GM21576 (cell line): Measurements from ENCODE around the gene ALDH3A2.
"Not testable (repeated sequence)": the region's sequence is repeated elsewhere in the genome, so short reads cannot be mapped to it uniquely, and the experiment has no call there.

Experiments used
- ATAC-seq: cut with Tn5 transposase; IDR thresholded peaks from one replicate; pipeline ENCODE4 v1.9.1; 2021; ENCODE audit warnings: mild to moderate bottlenecking, moderate library complexity; ENCODE audit not compliant: unreplicated experiment

Gene ALDH3A2

DNA sequence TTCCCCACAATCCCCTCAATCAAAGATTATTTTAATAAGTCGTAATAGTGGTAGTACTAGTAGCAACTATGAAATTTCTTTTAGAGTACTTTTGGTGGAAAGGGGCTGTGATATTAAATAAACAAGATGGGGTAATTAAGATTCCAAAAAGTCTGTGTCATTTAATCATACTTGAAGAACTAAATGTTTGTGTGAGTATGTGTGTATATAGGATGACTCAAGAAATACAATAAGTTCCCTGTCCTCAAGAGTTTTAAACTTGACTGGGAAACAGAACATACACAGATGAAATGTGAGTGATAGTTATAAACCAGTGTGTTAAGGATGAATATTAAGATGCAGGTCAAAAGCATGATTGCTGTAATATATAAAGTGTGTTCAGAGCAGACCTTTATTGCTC is 2.3 kb downstream of the ALDH3A2 start:
- ATAC-seq, result no peak

DNA sequence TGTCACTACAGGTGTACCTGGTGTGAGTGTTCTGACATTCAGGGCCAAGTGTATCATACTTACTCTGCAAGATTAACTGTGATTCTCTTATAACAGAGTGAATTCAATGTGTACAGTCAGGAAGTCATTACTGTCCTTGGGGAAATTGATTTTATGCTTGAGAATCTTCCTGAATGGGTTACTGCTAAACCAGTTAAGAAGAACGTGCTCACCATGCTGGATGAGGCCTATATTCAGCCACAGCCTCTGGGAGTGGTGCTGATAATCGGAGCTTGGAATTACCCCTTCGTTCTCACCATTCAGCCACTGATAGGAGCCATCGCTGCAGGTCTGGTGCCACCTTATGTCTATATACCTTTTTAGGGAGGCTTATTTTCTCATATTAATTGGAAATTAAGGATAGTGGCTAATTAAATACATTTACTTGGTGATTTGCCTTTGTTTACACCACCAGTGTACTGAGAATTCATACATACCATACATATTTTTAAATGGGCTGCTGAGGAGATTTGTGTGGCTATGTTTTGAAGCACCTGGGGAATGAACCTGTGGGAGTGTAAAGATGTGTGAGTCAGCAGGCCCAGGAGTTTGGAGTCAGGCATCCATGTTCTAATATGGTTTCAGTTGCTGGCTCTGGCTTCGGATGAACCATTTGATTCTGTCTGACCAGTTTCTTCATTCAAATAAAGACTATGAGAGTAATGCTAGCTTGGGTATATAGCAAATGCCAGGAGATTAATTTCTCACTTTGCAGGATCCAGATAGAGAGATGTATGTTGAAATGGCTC is 3.1 kb downstream of the ALDH3A2 start:
- no peak for ATAC-seq

DNA sequence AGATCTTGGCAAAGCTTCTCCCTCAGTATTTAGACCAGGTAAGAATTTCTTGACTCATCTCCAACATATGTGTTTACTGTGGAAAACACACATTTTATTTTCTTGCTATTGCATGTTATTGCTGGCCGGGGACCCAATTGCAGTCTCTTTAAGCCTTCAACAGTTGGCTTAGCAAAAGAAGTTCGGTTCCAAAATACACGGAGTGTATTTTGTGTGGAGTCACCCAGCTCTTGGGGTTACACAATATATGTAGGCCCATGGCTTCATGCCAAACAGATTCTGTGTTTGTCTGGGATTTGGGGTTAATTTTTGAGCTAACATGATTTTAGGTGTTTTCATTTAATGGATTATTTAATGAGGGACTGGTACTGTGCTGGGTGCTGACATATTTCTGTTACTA is 4.0 kb downstream of the ALDH3A2 start:
- ATAC-seq, result no peak

DNA sequence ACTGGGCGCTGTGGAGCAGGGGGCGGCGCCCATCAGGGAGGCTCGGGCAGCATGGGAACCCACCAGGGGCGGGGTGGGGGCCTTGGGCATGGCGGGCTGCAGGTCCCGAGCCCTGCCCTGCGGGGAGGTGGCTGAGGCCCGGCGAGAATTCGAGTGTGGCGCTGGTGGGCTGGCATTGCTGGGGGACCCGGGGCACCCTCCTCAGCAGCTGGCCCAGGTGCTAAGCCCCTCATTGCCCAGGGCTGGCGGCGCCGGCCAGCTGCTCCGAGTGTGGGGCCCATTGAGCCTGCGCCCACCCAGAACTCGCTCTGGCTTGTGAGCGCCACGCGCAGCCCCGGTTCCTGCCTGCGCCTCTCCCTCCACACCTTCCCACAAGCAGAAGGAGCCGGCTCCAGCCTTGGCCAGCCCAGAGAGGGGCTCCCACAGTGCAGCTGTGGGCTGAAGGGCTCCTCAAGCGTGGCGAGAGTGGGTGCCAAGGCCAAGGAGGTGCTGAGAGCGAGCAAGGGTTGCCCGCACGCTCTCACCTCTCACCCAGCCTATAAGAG is 5.9 kb downstream of the ALDH3A2 start:
- ATAC-seq, result no peak

DNA sequence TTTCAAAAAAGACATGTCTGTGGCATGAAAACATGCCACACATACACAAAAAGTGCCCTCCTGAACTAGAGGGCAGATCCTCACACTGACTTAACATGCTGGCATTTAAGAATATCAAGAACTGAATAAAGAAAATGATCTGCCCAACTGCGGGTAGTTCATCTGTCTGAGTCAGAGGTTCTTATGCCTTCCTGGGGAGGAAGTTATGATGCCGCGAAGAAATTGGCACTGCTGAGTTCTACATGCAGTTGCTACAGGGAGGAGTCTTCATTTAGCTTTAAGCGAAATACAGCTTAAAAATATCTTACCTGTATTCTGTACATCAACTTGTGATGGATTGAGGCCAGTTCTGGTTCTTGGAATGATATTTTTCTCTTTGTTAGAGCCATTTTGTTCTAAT is 6.3 kb downstream of the ALDH3A2 start:
- no peak for ATAC-seq

DNA sequence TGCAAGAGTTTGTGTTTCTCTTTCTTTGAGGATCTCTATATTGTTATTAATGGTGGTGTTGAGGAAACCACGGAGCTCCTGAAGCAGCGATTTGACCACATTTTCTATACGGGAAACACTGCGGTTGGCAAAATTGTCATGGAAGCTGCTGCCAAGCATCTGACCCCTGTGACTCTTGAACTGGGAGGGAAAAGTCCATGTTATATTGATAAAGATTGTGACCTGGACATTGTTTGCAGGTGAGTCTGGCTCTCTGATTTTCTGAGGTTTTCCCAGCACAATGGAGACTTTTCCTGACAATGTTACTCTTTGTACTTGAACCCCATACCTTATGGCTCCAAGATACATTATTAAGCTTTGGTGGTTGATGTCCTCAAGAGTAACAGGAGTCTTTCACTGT is 7.8 kb downstream of the ALDH3A2 start:
- ATAC-seq, result no peak

DNA sequence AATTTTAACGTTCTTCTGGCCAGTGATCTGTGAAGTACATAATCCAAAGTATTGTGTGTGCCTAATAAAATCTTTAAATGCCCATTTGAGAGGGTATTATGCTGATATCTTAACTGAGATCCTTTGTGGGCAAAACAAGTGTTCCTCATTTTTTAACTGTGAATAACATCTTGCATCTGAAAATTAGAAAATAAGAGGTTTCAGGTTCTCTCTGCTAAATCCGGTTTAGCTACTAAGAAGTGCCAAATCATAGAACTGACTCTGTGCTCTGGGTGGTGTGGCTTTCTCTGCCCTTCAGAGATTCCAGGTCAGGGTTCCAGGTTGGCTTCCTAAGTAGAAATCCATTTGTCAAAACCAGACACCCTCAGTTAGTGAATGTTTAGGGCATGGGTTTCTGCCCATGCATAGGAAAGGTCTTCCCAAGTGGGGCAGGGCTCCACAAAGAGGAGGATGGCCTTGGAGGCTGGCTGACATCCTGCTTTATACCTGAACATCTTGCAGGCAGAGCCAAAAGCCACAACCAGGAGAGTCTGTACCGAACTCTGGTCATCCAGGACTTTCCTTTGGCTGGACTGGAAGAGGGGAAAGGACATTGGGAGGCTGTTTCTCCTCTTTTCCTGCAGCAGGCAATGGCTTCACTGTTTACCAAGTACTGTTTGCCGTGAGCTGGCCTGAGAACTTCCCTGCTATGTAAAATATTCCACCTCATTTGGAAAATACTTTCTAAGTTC is 8.5 kb downstream of the ALDH3A2 start:
- ATAC-seq, result no peak

DNA sequence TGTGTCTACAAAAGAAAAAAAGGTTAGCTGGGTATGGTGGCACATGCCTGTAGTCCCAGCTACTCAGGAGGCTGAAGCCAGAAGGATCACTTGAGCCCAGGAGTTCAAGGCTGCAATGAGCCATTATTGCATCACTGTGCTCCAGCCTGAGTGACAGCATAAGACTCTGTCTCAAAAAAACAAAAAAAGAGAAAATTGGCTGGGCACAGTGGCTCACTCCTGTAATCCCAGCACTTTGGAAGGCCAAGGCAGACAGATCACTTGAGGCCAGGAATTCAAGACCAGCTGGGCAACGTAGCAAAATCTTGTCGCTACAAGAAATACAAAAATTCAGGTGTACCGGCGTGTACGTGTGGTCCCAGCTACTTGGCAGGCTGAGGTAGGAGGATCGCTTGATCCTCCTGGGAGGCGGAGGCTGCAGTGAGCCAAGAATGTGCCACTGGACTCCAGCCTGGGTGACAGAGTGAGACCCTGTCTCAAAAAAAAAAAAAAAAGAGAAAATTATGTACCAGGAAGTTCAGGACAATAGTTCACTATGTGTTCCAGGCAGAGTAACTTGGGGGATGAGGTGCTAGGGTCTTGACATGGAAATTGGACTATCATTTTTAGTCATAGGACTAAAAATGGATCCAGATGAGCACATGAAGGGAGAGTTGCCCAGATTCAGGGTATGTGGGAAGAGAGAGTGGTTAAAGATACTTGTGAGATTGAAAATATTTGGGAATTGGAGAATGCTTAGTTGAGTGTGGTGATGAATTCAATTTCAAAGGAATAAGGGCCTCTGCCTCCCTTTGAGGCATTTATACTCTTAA is 11.0 kb downstream of the ALDH3A2 start:
- no peak for ATAC-seq

DNA sequence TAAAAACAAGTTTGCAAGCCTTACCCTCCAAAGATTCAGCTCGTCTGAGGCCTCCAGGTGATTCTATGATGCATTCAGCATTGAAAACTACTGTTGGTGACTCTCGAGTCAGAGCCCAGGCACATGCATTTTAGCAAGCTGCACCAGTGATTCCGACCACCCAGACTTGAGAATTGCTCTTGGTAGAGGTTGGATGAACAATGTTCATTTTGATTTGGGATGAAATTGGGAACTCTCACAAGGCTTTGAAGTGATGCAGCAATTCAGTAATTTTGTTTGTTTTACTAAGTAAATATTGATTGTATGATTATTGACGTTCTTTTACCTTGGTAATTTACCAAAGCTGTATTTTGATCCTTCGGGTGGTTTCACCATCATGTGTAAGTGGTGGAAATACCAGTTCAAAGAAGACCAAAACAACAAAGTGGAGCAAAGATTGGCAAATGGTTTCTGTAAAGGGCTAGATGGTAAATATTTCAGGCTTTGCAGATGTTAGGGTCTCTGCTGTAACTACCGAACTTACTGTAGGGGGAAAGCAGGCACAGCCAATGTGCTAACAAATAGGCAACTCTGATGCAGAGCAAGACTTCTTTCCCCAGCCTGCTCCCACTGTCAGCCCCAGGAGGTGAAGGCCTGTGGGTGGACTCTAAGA is 11.8 kb downstream of the ALDH3A2 start:
- no peak for ATAC-seq

DNA sequence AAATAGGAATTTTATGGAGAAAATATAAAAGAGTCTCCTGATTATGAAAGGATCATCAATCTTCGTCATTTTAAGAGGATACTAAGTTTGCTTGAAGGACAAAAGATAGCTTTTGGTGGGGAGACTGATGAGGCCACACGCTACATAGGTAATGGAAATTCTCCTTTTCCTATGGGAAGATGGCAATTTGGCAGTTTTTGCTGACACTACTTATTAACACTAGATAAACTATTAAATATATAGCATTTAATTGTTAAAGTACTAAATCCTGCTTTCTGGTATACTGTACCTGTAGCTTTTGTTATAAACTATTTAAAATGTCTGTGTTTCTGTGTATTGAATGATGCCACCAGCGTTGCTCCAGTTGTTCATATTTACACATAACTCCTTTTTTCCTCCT is 12.6 kb downstream of the ALDH3A2 start:
- ATAC-seq, result no peak

DNA sequence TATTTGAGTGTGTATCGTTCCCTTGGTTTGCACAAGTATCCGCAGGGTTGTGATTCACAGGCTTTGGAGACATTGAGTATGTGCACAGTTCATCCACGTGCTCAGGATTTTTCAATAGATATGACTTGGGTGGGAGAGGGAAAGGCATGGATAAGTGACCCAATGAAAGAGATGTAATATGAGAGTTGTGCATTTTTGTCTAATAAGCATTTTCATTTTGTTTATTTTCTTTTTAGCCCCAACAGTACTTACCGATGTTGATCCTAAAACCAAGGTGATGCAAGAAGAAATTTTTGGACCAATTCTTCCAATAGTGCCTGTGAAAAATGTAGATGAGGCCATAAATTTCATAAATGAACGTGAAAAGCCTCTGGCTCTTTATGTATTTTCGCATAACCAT is 14.5 kb downstream of the ALDH3A2 start:
- no peak for ATAC-seq

DNA sequence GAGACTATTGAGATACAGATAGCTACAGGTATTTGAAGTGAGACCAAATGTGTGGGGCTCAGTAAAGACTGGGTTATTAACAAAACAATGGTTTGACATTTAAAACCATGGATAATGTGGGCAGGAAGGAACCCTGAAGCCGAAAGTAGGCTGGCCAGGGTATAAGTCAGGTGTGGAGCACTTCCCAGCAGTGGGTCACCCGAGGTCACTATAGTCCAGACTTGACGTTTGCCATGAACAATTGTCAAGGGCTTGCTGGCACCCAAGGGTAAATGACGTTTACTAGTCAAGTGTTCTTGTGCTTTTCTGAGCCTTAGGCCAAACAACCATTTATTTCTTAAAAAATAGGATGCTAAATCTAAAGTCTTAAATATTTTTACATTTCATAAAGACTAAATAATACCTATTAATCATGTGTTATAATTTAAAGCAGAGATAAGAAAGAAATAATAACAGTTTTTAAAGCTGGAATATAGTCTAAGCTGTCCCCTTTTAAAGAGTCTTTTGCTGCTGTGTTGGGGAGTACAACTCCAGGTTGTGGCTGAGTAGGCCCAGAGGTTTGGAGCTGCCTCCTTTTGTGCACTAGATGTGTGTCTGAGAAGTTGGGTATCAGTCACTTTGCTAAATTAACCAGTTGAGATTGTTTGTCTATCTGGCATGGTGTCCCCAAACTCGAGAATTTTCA is 15.7 kb downstream of the ALDH3A2 start:
- no peak for ATAC-seq

DNA sequence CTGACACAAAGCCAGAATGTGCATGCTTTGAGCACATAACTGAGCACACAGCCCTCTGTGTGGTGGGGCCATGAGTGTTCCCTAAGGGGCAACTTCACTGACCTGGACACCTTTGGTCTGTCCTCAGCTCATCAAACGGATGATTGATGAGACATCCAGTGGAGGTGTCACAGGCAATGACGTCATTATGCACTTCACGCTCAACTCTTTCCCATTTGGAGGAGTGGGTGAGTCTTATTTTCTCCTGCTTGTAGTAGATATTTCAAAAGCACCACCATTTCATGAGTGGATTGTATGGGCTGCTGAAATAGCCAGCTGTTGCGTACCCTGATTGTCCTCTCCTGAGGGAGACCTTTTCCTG is 16.2 kb downstream of the ALDH3A2 start:
- ATAC-seq, result no peak

DNA sequence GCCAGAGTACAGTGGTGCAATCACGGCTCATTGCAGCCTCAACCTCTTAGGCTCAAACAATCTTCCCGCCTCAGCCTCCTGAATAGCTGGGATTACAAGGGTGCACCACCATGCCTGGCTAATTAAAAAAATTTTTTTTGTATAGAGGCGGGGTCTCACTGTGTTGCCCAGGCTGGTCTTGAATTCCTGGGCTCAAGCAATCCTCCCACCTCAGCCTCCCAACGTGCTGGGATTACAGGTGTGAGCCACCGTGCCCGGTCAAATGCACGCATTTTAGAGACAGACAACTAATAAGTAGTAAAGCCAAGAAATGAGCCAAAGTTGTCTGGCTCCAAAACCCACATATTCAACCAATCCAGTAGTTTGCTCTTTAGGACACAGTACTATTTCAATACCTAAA is 21.1 kb downstream of the ALDH3A2 start:
- ATAC-seq, result not testable (repeated sequence)

DNA sequence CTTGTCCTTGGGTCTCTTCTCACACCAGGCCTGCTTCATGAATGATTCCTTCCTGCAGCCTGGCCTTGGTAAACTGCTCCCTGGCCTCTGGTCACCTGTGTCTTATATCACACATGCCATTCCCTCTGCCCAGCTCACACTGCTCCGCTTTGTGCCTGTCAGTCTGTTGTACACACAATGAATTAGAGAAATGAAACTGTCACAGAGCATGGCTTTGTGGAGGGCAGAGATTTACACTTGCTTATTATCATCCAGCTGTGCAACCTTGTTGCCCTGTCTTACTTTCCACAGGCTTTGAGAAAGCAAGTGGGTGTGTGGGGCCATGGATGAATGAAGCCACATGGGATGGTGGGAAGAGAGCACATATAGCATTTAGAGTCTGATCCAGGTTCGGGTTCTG is 22.4 kb downstream of the ALDH3A2 start:
- ATAC-seq, result no peak

DNA sequence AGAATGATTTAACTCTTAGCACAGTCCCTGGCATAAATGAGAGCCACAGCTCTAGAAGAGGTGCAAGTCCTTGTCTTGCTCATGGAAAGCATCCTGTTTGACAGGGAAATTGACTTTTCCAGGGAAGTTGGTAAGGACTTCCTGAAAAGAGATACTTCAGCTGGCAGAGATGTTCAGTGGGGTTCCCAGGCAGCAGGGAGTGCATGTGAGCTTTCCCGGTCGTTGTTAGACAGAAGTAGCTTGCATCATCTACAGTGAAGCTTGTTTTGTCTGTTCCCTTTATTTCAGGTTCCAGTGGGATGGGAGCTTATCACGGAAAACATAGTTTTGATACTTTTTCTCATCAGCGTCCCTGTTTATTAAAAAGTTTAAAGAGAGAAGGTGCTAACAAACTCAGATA is 22.9 kb downstream of the ALDH3A2 start:
- no peak for ATAC-seq

DNA sequence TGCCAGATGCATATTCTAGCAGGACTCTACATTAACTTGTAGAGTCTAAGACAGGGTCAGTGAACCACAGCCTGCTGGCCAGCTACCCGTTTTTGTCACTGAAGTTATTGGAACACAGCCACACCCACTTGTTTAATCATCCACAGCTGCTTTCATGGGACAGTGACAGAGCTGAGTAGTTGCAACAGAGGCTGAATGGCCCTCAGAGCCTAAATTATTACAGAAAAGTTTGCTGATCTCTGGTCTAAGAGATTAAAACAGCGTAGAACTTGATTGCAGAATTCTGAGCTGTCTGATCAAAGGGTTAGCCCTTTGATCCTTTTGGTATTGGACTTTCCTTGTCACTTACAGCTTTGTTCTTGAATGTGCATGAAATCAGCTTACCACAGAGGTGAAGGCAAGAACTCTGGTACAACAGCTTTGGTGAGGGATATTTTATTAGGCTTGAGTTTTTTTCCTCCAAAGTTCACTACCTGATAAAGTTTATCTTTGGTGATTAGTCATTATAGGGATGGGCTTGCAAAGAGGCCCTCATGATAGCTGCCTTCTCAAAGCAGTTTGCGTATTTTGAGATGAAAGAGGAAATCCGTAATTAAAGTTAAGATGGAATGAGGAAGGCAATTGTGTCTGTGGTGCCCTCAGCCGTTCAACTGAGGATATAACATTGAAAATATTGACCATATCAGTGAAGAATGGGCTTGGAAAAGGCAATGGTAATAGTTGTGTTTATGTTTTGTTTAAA is 23.6 kb downstream of the ALDH3A2 start:
- no peak for ATAC-seq

DNA sequence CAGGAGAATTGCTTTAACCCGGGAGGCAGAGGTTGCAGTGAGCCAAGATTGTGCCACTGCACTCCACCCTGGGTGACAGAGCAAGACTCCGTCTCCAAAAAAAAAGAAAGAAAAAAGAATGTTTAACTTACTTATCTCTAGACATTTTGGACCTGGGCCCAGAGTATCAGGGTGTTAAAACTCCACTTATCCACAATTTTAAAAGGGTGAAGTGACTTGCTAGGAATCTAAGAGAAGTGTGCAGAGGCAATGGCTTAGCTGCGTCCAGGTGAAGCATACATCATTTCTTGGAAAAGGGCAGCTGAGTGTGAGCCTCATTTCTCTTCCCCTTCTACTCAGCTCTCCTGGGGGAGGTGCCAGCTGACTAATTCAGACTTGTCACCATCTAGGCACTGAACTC is 25.1 kb downstream of the ALDH3A2 start:
- no peak for ATAC-seq

DNA sequence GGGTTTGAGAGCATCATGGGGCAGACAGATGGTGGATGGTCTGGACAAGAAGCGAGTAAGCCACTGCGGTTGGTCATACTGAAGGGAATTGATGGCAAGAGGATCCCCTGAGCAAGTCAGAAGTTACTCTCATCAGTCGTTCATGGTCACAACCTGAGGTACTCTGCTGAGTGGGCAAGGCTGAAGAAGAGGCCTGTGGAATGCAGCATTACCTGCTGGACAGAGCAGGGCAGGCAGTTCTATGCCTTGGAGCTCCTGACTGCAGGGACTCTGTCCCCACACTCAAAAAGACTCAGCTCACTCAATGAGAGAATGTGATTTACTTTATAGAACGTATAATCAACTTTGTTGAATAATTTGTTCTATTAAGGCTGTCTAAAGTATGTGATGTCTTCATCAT is 28.3 kb downstream of the ALDH3A2 start:
- no peak for ATAC-seq
